Measurements from ENCODE around the gene SPTBN1. TPM values are rescaled to one million over a fixed set of nuclear protein-coding genes. Genes with fewer than 3 reads are reported as not detected.

Gene SPTBN1
- total and polyA plus RNA-seq, 2 of the 4 experiments (the other 2 are of a cell fraction) = 49.1 to 241 TPM

DNA sequence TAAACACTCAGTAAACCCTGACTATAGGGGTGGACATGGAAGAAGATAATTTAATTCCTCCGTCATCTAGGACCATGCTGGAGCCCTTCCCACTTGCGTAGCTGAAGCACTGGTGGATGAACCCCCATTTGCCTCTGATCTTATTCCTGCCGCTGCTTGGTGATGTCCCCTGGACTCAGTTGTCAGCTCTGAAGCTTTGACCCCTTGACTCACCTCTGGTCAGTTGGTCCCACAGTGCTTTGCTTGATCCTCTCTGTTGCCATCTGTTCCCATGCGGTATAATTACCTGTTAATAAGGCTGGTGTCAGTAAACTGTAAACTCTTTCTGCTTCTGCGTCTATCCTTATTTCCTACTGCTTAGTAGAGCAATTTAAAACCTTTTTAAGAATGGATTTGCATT, 126.9 kb downstream of the SPTBN1 start:
- H2BK20ac ChIP-seq (ENCODE audit: low read depth, low read length) = no peak overlapping the region
- H3K36me3 ChIP-seq (ENCODE audit: control insufficient read depth, insufficient read depth, low read length) = peaks cover 2% of the 10 kb centered on the region; the same call in 1 of the 2 replicates
- WGBS, 2 experiments (ENCODE audit: extremely low coverage in 2 of 2, insufficient read length in 1 of 2) = 95% methylated on average over 2 of the region's 5 CpGs; no CpG with 5 or more reads in 1 of the 2 experiments
- no TSS peak for BruUV-seq (replicated peaks)
- no peak overlapping the region for H2AK5ac ChIP-seq (ENCODE audit: low read depth, low read length)
- no peak overlapping the region for H3K27ac ChIP-seq (ENCODE audit: insufficient read depth, low read length)
- ChIA-PET CTCF (interaction anchor here (0.5 kb wide), 1 partner anchor 597 kb away, joined by 3 read pairs; no protein-coding TSS in a partner anchor), POLR2A (ENCODE audit: unreplicated experiment) (no interaction called here)
- H2BK5ac ChIP-seq (ENCODE audit: low read depth, low read length, poor library complexity, severe bottlenecking) = no peak overlapping the region
- no peak overlapping the region for H3K14ac ChIP-seq (replicated peaks; ENCODE audit: low read depth, low read length)
- H3K79me1 ChIP-seq (ENCODE audit: low read depth in 1 of 2, low read length in 2 of 2) = peaks cover 39 to 75% of the 10 kb centered on the region in 2 experiments
- H4K20me1 ChIP-seq (ENCODE audit: insufficient read depth, low read length) = peaks cover 10% of the 10 kb centered on the region; the same call in 1 of the 2 replicates
- H3K23ac ChIP-seq (ENCODE audit: low read depth, low read length) = no peak overlapping the region
- no peak overlapping the region for H2AK9ac ChIP-seq (replicated peaks; ENCODE audit: low read depth, low read length, poor library complexity)
- DNase-seq = no peak
- no peak for ATAC-seq (ENCODE audit: low read depth)
- H2BK120ac ChIP-seq (ENCODE audit: low read depth, low read length) = no peak overlapping the region
- intact Hi-C loops (cut with micrococcal nuclease) = no loop called here
- H3K9ac ChIP-seq (ENCODE audit: low read depth, low read length) = no peak overlapping the region
- no peak overlapping the region for H3K4me2 ChIP-seq (ENCODE audit: low read depth, low read length)
- H3K27me3 ChIP-seq (ENCODE audit: control insufficient read depth, insufficient read depth, low read length) = no peaks in the 10 kb centered on the region
- no peak overlapping the region for H3K56ac ChIP-seq (ENCODE audit: extremely low read depth, insufficient read depth, low read length)
- TF ChIP-seq MAFK (IDR thresholded peaks at IDR 0.05; ENCODE audit: low read depth, low read length) (no peak), RAD21 (IDR thresholded peaks at IDR 0.05; ENCODE audit: low read length) (no peak), MXI1 (IDR thresholded peaks at IDR 0.05; ENCODE audit: borderline replicate concordance, low read depth, low read length) (no peak), RCOR1 (IDR thresholded peaks at IDR 0.05; ENCODE audit: insufficient replicate concordance, low read length) (no peak), POLR2A (IDR thresholded peaks at IDR 0.05; ENCODE audit: low read depth, low read length) (no peak), SMC3 (IDR thresholded peaks at IDR 0.05; ENCODE audit: low read depth, low read length) (no peak), BHLHE40 (IDR thresholded peaks at IDR 0.05; ENCODE audit: low read depth, low read length) (no peak), CHD1 (IDR thresholded peaks at IDR 0.05; ENCODE audit: low read depth, low read length) (no peak), CEBPB (IDR thresholded peaks at IDR 0.05; ENCODE audit: low read depth, low read length) (no peak)
- TF ChIP-seq, protein P1, sequence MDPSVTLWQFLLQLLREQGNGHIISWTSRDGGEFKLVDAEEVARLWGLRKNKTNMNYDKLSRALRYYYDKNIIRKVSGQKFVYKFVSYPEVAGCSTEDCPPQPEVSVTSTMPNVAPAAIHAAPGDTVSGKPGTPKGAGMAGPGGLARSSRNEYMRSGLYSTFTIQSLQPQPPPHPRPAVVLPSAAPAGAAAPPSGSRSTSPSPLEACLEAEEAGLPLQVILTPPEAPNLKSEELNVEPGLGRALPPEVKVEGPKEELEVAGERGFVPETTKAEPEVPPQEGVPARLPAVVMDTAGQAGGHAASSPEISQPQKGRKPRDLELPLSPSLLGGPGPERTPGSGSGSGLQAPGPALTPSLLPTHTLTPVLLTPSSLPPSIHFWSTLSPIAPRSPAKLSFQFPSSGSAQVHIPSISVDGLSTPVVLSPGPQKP (IDR thresholded peaks at IDR 0.05; ENCODE audit: borderline replicate concordance, low read depth, low read length) = no peak
- TF ChIP-seq, protein P2, sequence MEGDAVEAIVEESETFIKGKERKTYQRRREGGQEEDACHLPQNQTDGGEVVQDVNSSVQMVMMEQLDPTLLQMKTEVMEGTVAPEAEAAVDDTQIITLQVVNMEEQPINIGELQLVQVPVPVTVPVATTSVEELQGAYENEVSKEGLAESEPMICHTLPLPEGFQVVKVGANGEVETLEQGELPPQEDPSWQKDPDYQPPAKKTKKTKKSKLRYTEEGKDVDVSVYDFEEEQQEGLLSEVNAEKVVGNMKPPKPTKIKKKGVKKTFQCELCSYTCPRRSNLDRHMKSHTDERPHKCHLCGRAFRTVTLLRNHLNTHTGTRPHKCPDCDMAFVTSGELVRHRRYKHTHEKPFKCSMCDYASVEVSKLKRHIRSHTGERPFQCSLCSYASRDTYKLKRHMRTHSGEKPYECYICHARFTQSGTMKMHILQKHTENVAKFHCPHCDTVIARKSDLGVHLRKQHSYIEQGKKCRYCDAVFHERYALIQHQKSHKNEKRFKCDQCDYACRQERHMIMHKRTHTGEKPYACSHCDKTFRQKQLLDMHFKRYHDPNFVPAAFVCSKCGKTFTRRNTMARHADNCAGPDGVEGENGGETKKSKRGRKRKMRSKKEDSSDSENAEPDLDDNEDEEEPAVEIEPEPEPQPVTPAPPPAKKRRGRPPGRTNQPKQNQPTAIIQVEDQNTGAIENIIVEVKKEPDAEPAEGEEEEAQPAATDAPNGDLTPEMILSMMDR (conservative IDR thresholded peaks at IDR 0.05; ENCODE audit: low read depth, low read length) = no peak
- TF ChIP-seq, protein P3, sequence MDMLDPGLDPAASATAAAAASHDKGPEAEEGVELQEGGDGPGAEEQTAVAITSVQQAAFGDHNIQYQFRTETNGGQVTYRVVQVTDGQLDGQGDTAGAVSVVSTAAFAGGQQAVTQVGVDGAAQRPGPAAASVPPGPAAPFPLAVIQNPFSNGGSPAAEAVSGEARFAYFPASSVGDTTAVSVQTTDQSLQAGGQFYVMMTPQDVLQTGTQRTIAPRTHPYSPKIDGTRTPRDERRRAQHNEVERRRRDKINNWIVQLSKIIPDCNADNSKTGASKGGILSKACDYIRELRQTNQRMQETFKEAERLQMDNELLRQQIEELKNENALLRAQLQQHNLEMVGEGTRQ (IDR thresholded peaks at IDR 0.05; ENCODE audit: low read depth, low read length) = no peak
- H3K9me1 ChIP-seq (ENCODE audit: insufficient read depth, low read length) = no peaks in the 10 kb centered on the region; the same call in 1 of the 2 replicates
- H3K4me3 ChIP-seq (ENCODE audit: insufficient read depth, low read depth, low read length) = no peak overlapping the region
- peaks cover 11% of the 10 kb centered on the region for H3K4me1 ChIP-seq (ENCODE audit: control insufficient read depth, insufficient read depth, low read length)
- in situ Hi-C loops (cut with MboI; ENCODE audit: low sequenced_read_pairs) = no loop called here
- no peak overlapping the region for H3K18ac ChIP-seq (ENCODE audit: low read depth, low read length)
- H3K4ac ChIP-seq (ENCODE audit: low read depth, low read length) = no peak overlapping the region
- H4K8ac ChIP-seq (ENCODE audit: low read depth in 2 of 2, low read length in 2 of 2) = no peak overlapping the region
- H3K9me3 ChIP-seq (ENCODE audit: control insufficient read depth, insufficient read depth, low read length) = no peaks in the 10 kb centered on the region
- H2BK15ac ChIP-seq (ENCODE audit: low read depth, low read length) = no peak overlapping the region
- no peak overlapping the region for H4K5ac ChIP-seq (ENCODE audit: low read depth, low read length)
- no peak overlapping the region for H4K91ac ChIP-seq (ENCODE audit: insufficient read depth, low read depth, low read length)
- H2AFZ ChIP-seq (replicated peaks; ENCODE audit: low read length, poor library complexity) = no peak overlapping the region
- dilution Hi-C loops (cut with HindIII; ENCODE audit: low sequenced_read_pairs, unreplicated experiment) = no loop called here

Measured in IMR-90 (cell line).